Left colon (tissue), 2 donors: Measurements from ENCODE around the gene SPAG5. TPM values are rescaled to one million over a fixed set of nuclear protein-coding genes. Genes with fewer than 3 reads are reported as not detected.

Source experiments
- ATAC-seq: fragments of 200-7000 bp; cut with Tn5 transposase; one replicate; pipeline ENCODE4 v1.9.1; 2020; ENCODE audit warnings: mild to moderate bottlenecking, moderate library complexity
- DNase-seq, 2 donors: peaks; one replicate each; pipeline ENCODE4 v3.0.0-alpha.2; 2020
- intact Hi-C, 2 donors: fragments of 100-400 bp; cut with DNase I in 1 of 2; cut with micrococcal nuclease in 1 of 2; formaldehyde crosslinking; loops; one replicate each; pipeline versions ENCODE4 v1.11.2 to v1.14.0; 2022; cut with DNase I, micrococcal nuclease
- long read RNA-seq: library from polyadenylated mRNA; unstranded; transcript quantifications from one replicate; pipeline ENCODE4 v2.0.0, GENCODE V29; 2021
- total RNA-seq, 2 donors: library from RNA; stranded (reverse); fragmentation: NEBNext Ultra II Directional; extraction: Animal tissue kit (Norgen Biotek cat#: 25700); gene quantifications; one replicate each; pipeline ENCODE4 v1.2.1, GENCODE V29; 2021
- donor health status: DM: no; HTN: no; CAD: no.
- donor health status: DM: yes; HTN: yes; CAD: no.

Gene SPAG5, protein sequence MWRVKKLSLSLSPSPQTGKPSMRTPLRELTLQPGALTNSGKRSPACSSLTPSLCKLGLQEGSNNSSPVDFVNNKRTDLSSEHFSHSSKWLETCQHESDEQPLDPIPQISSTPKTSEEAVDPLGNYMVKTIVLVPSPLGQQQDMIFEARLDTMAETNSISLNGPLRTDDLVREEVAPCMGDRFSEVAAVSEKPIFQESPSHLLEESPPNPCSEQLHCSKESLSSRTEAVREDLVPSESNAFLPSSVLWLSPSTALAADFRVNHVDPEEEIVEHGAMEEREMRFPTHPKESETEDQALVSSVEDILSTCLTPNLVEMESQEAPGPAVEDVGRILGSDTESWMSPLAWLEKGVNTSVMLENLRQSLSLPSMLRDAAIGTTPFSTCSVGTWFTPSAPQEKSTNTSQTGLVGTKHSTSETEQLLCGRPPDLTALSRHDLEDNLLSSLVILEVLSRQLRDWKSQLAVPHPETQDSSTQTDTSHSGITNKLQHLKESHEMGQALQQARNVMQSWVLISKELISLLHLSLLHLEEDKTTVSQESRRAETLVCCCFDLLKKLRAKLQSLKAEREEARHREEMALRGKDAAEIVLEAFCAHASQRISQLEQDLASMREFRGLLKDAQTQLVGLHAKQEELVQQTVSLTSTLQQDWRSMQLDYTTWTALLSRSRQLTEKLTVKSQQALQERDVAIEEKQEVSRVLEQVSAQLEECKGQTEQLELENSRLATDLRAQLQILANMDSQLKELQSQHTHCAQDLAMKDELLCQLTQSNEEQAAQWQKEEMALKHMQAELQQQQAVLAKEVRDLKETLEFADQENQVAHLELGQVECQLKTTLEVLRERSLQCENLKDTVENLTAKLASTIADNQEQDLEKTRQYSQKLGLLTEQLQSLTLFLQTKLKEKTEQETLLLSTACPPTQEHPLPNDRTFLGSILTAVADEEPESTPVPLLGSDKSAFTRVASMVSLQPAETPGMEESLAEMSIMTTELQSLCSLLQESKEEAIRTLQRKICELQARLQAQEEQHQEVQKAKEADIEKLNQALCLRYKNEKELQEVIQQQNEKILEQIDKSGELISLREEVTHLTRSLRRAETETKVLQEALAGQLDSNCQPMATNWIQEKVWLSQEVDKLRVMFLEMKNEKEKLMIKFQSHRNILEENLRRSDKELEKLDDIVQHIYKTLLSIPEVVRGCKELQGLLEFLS
- total RNA-seq, result 10 to 100 TPM in 1 of 2 donors, 1 to 10 TPM in 1; 9.7 to 24.4 TPM
- long read RNA-seq, full-length matches to known transcripts, result 4 of 9 reads
- long read RNA-seq, partial matches to known transcripts, result 4 of 9 reads
- long read RNA-seq, other reads (novel, unspliced or antisense), result 1 of 9 reads

DNA sequence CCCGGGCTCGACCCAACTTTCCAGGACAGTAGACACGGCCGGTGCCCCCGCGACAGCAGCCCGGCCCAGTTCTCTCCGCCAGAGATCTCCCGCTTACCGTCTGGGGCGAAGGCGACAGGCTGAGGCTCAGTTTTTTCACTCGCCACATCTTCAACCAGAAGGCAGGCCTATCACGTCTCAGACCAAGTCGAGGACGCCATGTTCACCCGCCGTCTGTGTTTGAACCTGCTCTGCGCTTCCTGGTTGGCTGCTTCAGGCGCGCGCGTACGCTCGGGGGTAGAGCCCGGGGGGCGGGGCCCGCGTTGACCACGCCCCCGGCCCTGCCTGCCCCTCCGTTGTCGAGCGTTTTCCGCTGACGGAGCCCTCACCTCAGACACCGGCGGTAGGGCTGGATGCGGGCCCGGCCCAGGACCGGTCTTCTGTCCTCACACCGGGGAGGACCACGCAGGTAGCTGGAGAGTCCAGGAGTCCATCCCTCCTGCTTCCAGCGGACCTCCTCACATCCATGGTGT is at the start of gene SPAG5:
SPAG5 (minus strand) TSS at position 227 of the 512 bp plus-strand sequence; CDS start at position 148, 79 bp downstream.
- DNase-seq (peak; percentile 92 to 94), ATAC-seq (peak; percentile 93)
- intact Hi-C loops, result no loop called here

DNA sequence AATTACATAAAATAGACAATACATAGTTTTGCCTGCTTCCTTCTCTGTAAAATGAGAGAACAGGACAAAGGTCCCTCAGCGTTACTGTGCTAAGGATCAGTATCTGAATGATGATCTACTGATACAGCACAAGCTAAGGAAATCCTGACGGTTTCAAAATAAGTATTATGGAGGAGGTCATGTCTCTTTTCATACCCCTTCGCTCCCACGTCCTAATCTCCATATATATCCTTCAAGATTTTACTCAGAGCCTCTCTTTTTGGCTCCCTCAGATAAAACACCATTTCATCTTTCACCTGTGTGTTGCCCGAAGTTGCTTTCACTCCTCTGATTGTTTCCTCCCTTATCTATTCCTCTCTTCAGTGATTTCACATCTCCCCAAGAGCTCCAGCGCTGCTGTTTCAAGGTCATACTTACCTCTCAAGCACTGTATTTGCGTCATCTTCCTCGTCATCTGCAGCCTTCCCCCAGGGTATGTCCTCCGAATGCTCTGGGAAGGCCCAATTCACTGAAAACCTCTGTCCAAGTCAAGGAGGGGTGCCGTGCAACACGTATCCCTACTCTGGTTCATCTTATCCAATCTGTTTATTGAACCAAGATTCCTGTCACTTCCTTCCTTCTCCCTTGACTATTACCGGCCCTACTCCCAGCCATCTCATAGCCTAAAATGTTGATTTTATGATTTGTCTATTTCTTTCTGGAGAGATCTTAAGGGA is 47.4 kb upstream of the SPAG5 start:
- peak in 1 of 2 donors; percentile 30 for DNase-seq
- ATAC-seq, result peak; percentile 60
- intact Hi-C loops, result no loop called here

DNA sequence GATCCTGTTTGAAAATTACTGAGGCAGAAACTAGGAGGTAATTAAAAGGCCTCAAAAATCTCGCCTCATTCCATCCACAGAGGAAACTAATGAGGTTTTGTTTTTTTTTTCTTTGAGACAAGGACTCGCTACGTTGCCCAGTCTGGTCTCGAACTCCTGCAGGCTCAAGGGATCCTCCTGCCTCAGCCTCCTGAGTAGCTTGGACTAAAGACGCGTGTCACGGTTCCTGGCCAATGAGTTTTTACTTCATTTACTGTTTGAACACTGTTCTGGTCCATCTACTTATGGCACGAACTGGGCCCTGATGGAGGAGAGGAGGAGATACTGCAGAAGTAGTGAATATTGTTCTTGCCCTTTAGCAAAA is 46.7 kb upstream of the SPAG5 start:
- DNase-seq (peak in 1 of 2 donors; percentile 29), ATAC-seq (peak; percentile 1)
- intact Hi-C loops, result no loop called here

DNA sequence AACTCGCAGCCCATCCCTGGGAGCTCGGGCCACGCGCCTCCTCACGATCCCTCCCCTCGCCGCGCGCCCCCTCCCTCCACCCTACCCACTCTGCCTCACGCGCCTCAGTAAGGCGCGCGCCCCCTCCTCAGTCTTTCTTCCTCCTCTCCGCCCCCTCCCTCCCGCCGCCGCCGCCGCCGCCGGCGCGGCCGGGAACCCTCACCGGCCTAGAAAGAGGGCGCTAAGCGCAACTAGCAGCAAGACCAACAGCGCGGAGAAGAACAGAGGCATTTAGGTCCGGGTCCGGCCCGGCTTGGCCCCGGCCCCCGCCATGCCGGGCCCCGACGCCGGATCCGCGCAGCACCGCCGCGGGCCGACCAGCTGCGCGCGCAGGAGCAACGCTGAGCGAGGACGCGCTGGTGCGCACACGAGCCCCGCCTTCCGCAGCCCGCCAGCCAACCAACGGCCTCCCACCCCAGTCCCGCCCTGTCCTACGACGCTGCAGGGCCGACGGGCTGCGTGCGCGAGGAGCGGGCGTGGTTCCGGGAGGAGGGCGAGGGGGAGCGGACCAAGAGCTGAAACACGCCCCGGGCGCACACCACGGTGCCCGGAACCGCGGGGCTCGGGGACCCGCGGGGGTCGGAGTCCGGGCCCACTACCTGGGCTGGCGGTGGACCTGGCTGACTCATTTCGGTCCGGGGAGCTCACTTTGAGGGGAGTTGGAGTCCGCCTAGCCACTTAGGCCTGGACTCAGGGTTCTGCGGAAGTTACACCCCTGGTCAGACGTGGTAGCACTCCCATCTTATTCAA is 46.2 kb upstream of the SPAG5 start, which contains the start of gene BLTP2:
BLTP2 (minus strand) TSS at position 372 of the 789 bp plus-strand sequence; CDS start at position 270, 102 bp downstream.
- ATAC-seq, result peak; percentile 86
- intact Hi-C loops, result no loop called here
- DNase-seq, result peak; percentile 96 to 97

DNA sequence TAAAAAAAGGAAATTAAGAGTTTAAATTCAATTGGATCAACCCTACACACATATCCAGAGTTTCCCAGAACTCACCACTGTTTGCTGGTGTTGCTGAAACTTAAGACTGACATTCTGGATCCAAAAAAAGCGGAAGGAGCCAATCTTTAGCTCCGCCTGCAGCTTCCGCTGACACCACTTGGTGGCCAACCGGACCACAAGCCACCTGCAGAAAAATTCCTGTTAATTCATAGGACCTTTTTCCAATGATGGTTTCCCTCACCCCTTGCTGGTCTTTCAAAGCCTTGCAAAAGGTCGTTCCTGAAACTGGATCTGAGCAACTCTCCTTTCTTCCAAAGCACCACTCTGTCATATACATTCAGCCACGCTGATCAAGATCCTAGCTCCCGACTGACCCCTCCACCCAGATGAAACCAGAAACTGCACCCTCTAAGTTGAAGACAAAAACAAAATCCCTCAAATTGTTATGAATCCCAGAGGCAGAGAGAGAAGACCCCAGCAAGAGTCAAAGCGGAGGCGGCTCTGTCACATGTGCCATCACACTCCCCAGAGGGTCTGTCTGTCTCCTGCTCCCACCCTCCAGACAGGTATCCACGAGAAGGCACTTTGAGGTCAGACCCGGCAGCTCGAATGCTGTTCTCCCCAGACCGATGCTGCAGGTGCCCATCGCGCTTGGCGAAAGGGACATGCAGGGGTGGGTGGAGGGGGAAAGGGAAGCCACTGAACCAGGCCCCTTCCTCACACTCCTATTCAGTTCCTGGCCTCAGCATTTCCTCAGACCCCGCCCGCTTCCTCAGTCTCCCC is 45.4 kb upstream of the SPAG5 start:
- intact Hi-C loops, result no loop called here
- DNase-seq (peak; percentile 53 to 56), ATAC-seq (no peak)

DNA sequence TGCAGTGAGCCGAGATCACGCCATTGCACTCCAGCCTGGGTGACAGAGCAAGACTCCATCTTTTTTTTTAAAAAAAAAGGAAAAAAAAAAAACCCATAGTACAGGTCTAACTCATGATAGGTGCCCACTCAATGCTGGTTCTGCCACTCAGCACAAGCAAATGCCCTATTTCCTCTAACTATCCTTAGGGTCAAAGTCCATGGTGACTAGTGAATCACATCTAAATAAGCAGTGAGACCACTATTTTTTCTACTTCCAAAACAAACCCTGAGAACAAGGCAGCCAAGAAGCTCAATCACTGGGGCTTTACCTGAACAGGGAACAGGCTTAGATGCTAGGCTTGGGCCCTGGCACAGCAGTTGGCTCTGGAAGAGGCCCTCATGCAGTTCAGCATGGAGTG is 42.8 kb upstream of the SPAG5 start:
- intact Hi-C loops, result no loop called here
- no peak for ATAC-seq
- DNase-seq, result no peak

DNA sequence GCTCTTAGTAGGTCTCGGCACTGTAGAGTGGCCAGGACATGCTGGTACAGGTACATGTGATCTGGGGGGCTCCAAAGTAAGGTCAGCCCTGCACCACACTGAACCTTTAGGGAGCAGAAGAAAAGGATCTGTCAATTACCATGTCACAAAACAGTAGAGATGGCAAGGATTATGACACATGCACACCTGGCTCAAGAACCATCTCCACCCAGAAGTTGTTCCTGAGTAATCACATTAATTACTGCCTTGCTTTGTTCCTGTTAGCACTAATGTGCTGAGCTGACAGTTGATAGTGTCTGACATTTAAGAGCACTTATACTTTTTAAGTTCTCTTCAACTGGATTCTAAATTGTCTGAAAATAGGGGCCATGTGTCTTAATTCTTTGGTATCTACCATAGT is 36.7 kb upstream of the SPAG5 start:
- peak; percentile 61 for ATAC-seq

DNA sequence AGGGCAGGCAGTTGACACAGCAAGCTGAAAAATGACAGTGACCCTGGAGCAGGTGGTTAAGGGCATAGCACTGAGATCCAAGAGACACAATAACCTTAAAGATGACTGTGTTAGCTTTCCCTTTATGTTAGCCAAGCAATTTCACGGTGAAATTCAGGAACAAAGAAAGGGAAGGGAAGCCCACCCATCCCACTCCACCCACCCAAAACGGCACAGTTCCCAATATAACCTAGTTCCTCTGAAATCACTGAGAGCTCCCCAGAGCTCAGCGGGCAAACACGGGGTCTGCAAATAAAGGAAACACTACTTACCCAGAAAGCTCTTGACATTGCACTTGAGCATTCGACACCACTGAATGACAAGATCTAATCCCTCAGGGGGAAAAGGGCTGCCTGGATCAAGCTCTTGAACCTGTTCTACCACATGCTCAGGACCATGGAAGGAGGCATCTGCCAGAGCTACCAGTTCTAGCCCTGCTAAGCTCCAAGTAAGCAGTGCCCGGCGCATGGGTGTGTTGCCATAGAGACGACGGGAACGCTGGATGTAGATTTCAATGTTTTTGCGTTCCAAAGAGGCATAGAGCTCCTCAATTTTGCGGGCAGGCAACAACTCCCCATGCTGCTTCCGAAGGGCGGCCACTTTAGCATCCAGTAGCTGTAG is 35.5 kb upstream of the SPAG5 start:
- DNase-seq (no peak), ATAC-seq (no peak)

More for the DNA sequence above, 36.7 kb upstream of the SPAG5 start:
- intact Hi-C loops, result no loop called here
- no peak for DNase-seq

DNA sequence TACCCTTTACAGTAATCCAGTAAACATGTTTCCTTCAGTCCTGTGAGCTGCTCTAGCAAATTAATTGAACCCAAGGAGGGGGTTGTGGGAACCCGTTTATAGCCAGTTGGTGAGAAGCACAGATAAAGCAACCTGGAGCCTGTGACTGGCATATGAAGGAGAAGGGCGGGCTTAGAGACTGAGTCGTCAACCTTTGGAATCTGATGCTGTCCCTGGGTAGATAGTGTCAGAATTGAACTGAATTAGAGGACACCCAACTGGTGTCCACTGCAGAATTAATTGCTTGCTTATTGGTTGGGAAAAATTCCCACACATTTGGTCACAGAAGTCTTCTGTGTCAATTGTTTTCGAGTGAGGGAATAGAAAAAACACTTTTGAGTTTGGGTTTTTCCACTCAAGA is 28.0 kb upstream of the SPAG5 start:
- ATAC-seq (no peak), DNase-seq (no peak)
- intact Hi-C loops, result no loop called here

More for the DNA sequence above, 35.5 kb upstream of the SPAG5 start:
- intact Hi-C loops, result no loop called here

DNA sequence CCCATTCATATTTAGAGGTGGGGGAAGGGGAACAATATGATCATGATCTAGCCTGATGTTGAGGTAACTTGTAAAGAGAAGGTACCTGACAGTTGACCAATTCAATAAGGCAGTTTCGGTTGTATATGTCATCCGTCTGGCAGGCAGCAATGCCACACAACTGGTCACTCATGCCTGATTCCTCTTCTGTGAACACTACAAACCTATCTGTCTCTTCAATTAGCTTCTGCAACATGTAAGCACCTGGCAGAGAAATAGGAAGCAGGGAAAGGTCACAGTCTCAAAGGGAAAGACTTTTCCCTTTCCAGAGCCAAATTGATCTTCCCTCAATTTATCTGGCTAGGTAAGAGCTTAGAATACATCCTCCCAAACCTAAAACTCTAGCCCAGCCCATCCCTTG is 25.3 kb upstream of the SPAG5 start:
- no peak for ATAC-seq
- intact Hi-C loops, result no loop called here
- no peak for DNase-seq

DNA sequence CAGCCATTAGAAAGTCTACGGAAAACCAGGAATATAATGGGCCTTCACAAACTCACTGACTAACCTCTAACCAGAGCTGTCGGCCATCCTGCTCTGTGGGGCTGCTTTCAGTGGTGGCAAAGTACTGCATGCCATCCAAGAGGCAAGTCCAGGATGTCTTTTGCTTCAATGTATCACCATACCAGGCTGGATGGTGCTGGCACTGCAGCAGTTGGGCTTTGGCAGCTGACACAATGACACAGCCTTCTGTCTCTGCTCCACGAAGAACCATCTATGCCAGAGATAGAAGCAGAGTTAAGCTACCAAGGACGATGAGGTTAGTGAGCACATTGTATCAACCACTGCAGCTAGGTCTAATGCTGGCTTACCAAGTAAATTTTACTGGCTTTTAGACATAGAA is 24.9 kb upstream of the SPAG5 start:
- ATAC-seq (no peak), DNase-seq (no peak)
- intact Hi-C loops, result no loop called here

DNA sequence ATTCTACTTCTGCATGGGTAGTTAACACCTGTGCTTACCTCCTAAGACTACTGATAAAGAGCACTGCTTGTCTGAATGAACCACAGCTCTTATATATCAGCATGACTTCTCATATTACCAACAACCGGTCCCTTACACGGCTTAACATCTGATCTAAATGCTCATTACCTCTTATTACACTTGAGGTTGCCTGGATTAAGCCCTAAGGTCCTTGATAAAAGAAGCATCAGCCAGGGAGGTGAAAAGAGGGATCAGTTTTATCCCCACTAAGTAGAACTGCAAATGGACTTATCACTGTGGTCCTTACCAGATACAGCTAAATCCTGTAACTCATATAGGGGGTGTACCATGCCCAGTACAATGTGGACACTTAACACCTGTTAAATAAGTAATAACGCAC is 23.4 kb upstream of the SPAG5 start:
- intact Hi-C loops, result no loop called here
- no peak for DNase-seq
- no peak for ATAC-seq

DNA sequence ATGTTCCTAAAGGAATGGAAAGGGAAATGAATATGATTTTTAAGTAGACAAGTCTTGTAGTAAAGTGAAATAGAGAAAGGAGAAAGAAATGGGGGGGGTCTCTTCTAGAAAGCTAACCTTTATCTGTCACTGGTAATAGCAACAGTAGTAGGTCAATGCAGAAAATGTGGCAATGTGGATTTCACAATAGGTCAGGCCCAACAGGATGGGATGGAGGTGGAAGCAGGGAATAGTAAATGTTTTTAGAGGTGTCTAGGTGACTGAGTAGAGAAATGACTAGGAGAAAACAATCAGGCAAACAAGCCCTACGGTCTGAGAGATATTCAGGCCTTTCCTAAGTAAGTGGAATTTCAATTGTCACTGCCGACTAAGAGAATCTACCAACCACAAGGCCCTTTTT is 21.2 kb upstream of the SPAG5 start:
- intact Hi-C loops, result no loop called here
- DNase-seq (no peak), ATAC-seq (no peak)

DNA sequence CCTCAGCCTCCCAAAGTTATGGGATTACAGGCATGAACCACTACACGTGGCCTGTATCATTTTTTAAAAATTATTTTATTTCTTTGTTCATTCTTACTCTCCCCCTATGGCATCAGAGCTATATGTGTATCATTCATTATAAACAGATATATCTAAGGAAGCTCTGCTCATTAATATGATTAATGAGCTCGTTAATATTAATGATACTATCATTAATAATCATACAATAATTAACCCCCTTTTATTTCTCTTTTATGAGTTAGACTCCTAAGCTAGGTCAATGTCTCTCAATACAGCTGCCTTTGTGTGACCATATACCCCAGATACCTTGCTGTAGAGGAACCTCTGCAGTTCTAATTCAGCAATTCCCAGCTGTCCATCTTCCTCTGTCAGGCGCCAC is 19.6 kb upstream of the SPAG5 start:
- intact Hi-C loops, result no loop called here
- DNase-seq (no peak), ATAC-seq (no peak)

DNA sequence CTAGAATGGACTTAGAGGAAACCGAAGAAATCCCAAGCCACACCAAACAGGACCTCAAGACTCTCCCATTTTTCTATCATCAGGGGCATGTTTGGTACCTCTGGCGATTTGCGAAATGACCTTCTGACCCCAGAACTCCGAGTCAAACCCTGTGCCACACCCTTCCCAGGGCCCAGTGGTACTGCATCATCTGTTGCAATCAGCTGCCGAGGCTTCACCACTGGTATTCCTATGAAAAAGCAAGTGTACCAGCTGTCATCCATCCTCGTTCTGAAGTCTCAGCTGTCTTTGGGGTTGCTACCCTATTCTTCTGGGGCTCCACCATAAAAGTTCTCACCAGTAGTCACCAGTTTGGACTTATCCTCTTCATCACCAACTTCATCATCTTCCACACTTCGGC is 17.5 kb upstream of the SPAG5 start:
- intact Hi-C loops, result no loop called here
- DNase-seq (no peak), ATAC-seq (no peak)

DNA sequence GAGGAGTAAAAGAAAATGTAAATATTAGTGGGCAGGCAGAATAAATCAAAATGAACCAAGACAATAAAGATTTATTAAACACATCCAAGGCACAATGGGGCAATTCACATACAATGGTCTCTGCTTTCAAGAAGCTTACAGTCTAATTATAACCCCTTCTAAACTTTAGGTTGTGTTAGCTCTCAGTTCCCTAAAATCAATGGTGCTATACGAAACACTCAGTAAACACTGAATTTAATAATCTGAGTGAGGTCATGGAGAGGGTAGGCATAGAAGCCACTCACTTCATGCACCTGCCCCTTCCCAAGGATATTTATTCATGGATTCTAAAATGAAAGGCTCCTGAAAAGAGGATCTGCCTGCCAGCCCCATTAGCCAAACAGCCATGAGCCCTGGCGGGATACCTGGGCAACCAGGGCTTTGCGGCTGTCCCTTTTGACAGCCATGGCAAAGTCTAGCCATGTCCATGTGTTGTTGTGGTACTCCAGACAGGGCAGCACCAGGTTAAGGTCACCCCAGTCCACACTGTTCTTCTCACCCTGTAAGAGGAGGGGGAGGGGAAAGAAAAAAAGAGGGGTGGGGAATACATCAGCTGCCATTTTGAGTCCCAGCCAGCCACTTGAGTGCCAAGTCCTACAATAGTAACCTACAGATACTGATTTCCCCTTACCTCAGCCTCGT is 16.6 kb upstream of the SPAG5 start:
- DNase-seq, result no peak
- ATAC-seq, result no peak
- intact Hi-C loops, result no loop called here
